Measurements from ENCODE around the gene CLEC4A.
A peak's percentile ranks its signal among the peaks of the same experiment; 100 is the strongest.
"Not testable (repeated sequence)": the region's sequence is repeated elsewhere in the genome, so short reads cannot be mapped to it uniquely, and the experiment has no call there.

CLEC4A gene

DNA sequence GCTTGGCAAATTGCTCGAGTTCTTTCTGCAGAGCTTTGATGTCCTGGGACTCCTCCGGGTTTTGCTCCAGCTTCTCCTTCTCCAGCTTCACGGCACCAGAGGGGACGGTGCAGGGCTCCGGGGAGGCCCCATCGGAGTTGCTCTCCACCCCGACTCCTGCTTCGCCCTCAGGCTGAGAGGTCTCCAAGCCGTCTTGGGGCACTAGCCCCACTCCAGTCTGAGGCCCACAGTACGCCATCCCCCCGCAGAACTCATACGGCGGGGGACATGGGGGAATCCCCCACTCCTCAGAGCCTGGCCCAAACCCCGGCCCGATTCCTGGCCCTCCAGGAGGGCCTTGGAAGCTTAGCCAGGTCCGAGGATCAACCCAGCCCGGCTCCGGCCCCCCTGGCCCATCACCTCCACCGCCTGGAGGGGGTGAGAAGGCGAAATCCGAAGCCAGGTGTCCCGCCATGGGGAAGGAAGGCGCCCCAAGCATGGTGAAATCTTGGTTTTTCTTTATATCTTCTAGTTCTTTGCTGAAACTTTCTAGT lies 11.0 kb downstream of the CLEC4A start:
- DNase-seq, result not testable (repeated sequence)

DNA sequence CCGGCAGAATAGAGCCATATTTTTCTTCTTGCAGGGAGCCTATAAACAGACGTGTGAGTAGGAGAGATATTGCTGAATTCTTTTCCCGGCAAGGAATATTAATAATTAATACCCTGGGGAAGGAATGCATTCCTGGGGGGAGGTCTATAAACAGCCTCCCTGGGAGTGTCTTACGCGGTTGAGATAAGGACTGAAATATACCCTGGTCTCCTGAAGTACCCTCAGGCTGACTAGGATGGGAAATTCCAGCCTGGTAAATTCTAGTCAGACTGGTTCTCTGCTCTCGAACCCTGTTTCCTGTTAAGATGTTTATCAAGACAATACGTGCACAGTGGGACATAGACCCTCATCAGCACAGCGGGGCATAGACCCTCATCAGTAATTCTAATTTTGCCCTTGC lies 18.2 kb downstream of the CLEC4A start:
- DNase-seq, result not testable (repeated sequence)

DNA sequence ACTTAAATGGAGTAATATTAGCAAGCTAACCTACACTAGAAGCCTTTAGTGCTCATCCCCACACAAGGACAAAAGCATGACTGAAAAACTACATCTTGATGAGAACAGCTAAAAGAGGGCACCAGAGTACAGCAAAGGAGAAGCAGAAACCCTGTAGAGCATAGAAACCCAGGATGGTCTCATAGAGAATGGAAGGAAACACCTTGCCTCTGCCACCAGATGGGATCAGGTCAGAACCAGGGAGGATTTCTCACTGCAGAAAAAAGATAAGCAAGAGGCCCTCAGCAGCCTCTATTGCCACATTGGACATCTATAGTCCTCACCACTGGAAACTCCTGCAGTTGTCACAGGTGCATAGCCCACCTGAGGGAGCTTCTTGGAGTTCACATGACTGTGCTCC lies 19.8 kb downstream of the CLEC4A start:
- DNase-seq, result no peak

DNA sequence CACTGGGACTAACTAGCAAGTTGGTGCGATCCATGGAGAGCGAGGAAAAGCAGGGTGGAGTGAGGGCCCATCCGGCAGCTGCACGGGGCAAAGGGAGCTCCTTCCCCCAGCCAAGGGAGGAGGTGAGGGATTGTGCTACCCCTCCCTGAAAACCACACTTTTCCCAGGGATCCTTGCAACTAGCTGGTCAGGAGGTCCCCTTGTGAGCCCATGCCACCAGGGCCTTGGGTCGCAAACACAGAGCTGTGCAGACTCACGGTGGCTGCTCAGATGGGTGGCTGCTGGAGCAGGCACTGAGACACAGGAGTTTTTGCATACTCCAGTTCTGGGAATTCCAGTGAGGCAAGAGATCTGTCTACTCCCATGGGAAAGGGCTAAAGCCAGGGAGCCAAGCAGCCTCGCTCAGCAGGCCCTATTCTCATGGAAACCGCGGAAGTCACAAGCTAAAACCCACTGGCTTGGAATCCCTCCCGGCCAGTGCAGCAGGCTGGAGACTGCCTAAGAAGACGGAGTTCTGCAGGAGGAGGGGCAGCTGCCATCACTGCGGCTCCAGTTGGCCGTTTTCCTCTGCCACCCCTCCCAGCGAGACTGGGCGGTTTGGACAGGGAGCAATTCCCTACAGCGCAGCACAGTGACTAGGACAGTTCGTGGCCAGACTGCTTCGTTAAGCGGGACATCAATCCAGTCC lies 22.5 kb downstream of the CLEC4A start:
- no peak for DNase-seq

DNA sequence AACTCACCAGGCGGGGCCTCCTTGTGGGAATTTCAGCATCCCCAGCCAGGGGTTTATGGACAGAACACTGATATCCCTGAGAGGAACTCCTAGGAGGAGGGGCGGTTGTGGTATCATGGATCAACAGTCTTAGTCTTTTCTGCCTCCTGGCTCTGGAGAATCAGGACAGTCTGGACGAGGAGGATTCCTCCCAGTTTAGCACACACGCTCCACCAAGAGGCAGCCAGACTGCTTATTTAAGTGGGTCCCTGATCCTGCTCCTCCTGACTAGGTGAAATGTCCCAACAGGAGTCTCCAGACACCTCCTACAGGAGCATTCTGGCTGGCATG lies 23.0 kb downstream of the CLEC4A start:
- no peak for DNase-seq

DNA sequence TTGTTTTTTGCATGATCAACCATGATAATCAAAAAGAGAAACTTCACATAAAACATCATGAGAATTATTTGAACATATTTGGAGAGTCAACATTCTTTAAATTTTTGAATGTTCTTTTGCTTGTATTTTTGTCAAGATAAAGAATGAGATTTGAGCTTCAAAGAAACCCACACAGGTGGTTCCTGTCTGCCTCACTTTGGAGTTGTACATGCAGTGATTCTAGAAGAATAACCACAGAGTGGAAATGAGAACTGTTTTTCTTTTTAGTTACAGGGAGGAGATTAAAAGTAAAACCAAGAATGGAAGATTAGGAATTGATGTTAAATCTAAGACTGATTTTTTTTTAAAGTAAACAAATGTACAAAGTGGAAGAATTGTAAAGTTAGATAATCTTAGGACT lies 31.1 kb downstream of the CLEC4A start:
- no peak for DNase-seq

DNA sequence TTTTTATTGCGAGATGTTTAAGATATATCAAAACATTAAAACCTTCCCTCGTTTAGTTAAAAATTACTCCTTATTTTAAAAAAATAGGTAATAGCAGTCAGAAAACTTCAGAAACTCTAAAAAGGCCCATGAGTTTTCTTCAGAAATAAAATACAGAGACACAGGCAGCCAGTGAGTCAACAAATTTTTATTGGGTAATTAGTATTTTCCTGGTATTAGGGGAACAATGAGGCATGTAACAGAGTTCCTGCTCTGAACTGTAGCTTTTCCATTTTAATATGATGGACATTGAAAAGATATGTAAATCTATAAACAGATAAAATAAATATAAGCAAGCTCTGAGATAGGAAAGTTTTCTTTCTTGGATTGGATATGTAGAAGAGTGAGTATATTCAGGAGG lies 33.0 kb downstream of the CLEC4A start:
- no peak for DNase-seq

DNA sequence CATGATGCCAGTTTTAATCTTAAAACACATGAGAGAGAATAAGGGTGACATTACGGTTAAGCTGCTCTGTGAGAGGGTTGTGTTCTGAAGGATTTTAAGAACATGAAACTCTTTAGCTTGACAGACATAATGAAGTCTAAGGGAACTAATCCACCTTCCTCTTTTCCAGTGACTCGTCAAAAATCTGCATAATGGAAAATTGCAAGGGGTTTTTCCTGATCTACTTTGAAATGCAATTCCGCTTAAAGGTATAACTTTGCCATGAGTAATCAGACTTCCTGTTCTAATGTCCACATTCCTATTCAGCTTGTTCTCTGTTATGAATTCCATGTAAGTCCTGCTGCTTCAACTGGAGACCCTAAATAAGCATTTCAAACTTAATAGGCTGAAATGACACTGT lies 33.4 kb downstream of the CLEC4A start, which contains the start of gene ZNF705A:
TSS of gene ZNF705A (plus strand) at position 171 of the 400 bp plus-strand sequence. CDS start 15,611 bp downstream, outside the sequence.
- DNase-seq, result no peak

DNA sequence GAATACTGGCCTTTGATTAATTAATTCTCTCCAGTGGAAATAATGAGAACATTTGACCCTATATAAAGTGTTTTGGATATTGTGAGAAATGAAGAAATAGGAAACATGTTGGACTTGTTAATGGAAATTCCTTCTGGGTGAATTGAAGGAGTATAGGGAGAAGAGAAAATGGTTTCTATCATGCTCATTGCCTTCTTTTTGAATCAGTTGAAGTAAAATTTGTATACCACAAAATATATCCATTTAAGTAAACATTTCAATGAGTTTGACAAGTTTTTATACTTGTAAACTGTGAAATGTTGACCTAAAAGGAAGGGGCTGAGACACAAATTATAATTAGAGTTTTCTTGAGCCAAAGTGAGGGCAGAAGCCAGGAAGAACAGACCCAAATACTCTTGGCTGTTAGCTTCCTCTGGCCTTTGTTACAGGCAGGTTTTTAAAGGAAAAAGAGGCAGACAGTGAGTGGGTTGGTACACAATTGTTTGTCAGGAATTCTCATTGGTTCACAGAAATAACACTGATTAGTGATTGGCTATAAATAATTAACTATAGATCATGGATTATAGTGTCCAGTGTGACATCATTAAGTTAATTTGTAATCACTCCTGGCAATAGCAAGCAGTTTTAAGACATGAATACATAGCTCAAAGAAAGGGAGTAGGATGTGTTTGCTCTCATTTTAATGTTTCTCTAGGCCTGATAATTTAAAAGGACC lies 34.2 kb downstream of the CLEC4A start:
- DNase-seq, result no peak

DNA sequence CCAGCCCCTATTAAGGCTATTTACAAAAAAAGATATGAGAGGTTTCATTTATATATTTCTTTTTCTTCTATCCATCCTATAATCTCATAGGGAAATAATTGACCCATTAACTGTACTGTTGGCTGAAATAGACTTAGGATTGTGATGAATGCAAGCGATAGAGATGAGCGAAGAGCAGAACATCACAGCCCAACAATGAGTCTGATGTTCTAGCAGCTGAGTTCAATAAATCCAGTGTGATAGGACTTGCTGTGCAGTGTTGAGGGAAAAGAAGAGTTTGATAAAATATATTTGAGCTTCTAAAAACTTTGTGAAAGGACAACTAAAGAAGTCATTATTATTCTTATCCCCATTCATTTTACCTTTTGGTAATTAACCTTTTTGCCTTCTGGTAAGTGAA lies 49.5 kb downstream of the CLEC4A start:
- not testable (repeated sequence) for DNase-seq

DNA sequence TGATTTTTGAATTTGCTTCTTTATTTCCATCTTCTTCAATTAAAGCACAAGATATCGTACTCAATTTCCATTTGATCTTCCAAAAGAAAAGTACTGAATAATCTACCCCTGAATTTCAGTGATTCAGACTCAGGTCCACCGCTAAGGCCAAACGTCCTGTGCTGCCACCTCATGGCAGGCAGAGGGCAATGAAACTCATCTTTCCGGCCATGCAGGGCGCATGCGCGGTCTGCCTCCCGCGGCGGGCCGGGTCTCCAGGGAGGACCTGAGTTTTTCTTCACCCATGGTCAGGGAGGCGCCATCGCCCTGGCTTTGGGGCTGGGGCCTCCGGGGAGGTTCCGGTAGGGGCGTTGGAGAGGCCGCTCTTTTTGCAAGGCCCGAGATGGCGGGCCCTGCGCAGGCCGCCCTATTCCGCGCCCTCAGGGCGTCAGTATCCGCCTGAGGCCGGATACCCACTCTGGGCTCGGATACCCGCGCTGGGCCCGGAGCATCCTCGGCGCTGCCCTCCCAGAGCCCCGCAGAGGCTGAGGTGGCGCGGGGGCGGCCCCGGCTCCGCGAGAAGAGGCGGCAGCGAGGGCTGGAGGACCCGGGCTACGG lies 56.7 kb downstream of the CLEC4A start:
- DNase-seq, result peak; percentile 63

DNA sequence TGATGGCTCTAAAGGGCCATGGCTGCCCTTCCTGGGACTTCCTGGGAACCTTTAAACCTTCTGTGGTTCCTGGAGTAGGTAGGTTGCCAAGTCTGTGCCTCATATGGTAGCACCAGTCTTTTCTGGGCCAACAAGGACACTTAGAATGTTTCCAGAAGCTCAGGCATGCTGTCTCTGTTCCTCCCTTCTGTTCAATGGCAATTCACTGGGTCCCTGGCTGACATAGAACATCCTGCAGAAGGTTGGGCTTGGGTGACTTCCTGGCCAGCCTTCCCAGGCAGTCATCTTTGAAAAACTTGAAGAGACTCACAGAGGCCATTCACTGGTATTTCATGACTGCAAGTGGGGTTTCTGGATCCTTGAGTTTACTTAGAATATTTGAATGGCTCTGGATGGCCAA lies 57.9 kb downstream of the CLEC4A start:
- not testable (repeated sequence) for DNase-seq

DNA sequence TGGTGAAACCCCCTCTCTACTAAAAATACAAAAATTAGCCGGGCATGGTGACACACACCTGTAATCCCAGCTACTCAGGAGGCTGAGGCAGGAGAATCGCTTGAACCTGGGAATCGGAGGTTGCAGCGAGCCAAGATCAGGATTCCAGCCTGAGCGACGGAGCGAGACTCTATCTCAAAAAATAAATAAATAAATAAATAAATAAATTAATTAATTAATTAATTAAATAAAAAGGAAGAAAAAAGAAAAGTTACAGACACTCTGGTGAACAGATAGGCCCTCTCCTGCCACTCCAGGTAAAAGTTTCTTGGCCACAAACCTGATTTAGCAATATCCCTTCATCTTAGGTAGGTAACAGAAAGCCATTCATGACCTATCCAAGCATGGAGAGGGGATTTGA lies 59.5 kb downstream of the CLEC4A start:
- not testable (repeated sequence) for DNase-seq

DNA sequence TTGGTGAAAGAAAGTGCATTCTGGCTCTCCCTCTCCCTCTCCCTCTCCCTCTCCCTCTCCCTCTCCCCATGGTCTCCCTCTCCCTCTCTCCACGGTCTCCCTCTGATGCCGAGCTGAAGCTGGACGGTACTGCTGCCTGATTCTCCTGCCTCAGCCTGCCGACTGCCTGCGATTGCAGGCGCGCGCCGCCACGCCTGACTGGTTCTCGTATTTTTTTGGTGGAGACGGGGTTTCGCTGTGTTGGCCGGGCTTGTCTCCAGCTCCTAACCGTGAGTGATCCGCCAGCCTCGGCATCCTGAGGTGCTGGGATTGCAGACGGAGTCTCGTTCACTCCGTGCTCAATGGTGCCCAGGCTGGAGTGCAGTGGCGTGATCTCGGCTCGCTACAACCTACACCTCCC lies 59.9 kb downstream of the CLEC4A start:
- DNase-seq, result not testable (repeated sequence)

DNA sequence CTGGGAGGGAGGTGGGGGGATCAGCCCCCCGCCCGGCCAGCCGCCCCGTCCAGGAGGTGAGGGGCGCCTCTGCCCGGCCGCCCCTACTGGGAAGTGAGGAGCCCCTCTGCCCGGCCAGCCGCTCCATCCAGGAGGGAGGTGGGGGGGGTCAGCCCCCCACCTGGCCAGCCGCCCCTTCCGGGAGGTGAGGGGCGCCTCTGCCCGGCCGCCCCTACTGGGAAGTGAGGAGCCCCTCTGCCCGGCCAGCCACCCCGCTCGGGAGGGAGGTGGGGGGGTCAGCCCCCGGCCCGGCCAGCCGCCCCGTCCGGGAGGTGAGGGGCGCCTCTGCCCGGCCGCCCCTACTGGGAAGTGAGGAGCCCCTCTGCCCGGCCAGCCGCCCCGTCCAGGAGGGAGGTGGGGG lies 60.8 kb downstream of the CLEC4A start:
- not testable (repeated sequence) for DNase-seq

DNA sequence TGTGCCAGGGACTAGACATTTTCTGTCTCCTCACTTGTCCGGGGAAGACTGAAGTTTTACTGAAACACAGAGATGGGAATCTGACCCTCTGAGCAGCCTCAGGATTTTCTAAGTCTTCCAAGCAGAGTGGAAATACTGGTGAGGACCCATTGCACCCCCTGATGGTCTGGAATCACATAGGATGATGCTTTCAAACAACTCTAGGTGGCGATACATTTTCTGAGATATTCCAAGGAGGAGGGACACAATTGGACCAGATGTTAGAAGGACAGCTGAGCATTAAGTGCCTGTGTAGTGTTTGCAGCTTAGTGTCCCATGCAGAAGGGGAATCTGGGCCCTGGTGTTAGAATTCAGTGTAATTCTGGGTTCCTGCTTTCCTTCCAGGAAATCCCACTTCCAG lies 64.7 kb downstream of the CLEC4A start:
- not testable (repeated sequence) for DNase-seq
